ENCODE data around the gene SLC12A2.

SLC12A2 gene

GRCh38 chr5:128062172-128062746 lies 21.3 kb upstream of the SLC12A2 start:
- Histone ChIP-seq H3K27ac (ENCODE audit: low read length) (no peak overlapping the region), H4K20me1 (ENCODE audit: insufficient read depth, low read length) (no peaks in the 10 kb centered on the region), H3K79me2 (ENCODE audit: low read length) (no peaks in the 10 kb centered on the region), H3K4me3 (ENCODE audit: low read length) (no peak overlapping the region), H3K4me1 (ENCODE audit: low read length) (no peaks in the 10 kb centered on the region), H3K9me3 (ENCODE audit: insufficient read depth, low read length) (no peaks in the 10 kb centered on the region), H3K36me3 (replicated peaks; ENCODE audit: low read depth, low read length) (peaks cover 3% of the 10 kb centered on the region), H3K27me3 (ENCODE audit: low read depth, low read length) (no peaks in the 10 kb centered on the region), H3K9ac (ENCODE audit: low read length) (no peak overlapping the region), H2AFZ (ENCODE audit: low read depth, low read length) (no peak overlapping the region), H3K4me2 (ENCODE audit: low read length) (no peak overlapping the region)
- TF ChIP-seq CTCF (IDR thresholded peaks at IDR 0.05; ENCODE audit: low read depth, low read length) (no peak), EZH2phosphoT487 (IDR thresholded peaks at IDR 0.05; ENCODE audit: low read depth) (no peak)

- Histone ChIP-seq H3K27me3 (ENCODE audit: low read depth, low read length) (no peaks in the 10 kb centered on the region), H3K4me2 (ENCODE audit: low read length) (no peak overlapping the region), H3K36me3 (replicated peaks; ENCODE audit: low read depth, low read length) (peaks cover 4% of the 10 kb centered on the region), H4K20me1 (ENCODE audit: insufficient read depth, low read length) (no peaks in the 10 kb centered on the region), H3K4me3 (ENCODE audit: low read length) (no peak overlapping the region), H3K9me3 (ENCODE audit: insufficient read depth, low read length) (no peaks in the 10 kb centered on the region), H3K27ac (ENCODE audit: low read length) (no peak overlapping the region), H3K9ac (ENCODE audit: low read length) (no peak overlapping the region), H3K4me1 (ENCODE audit: low read length) (peaks cover 6% of the 10 kb centered on the region), H3K79me2 (ENCODE audit: low read length) (peaks cover 3% of the 10 kb centered on the region; the same call in 1 of the 2 replicates), H2AFZ (ENCODE audit: low read depth, low read length) (no peak overlapping the region)
- no peak for TF ChIP-seq EZH2phosphoT487 (IDR thresholded peaks at IDR 0.05; ENCODE audit: low read depth)
- no peak for TF ChIP-seq CTCF (IDR thresholded peaks at IDR 0.05; ENCODE audit: low read depth, low read length)
Measured at GRCh38 chr5:128074171-128074570, 9.4 kb upstream of the SLC12A2 start.

- TF ChIP-seq EZH2phosphoT487 (IDR thresholded peaks at IDR 0.05; ENCODE audit: low read depth) (no peak), CTCF (IDR thresholded peaks at IDR 0.05; ENCODE audit: low read depth, low read length) (no peak)
- H4K20me1 ChIP-seq (ENCODE audit: insufficient read depth, low read length): no peaks in the 10 kb centered on the region
- no peak overlapping the region for H3K27ac ChIP-seq (ENCODE audit: low read length)
- H2AFZ ChIP-seq (ENCODE audit: low read depth, low read length): no peak overlapping the region
- H3K9ac ChIP-seq (ENCODE audit: low read length): no peak overlapping the region
- no peaks in the 10 kb centered on the region for H3K9me3 ChIP-seq (ENCODE audit: insufficient read depth, low read length)
- H3K4me2 ChIP-seq (ENCODE audit: low read length): no peak overlapping the region
- H3K27me3 ChIP-seq (ENCODE audit: low read depth, low read length): no peaks in the 10 kb centered on the region
- H3K36me3 ChIP-seq (replicated peaks; ENCODE audit: low read depth, low read length): peaks cover 4% of the 10 kb centered on the region
- peaks cover 6% of the 10 kb centered on the region for H3K79me2 ChIP-seq (ENCODE audit: low read length)
- peaks cover 7% of the 10 kb centered on the region for H3K4me1 ChIP-seq (ENCODE audit: low read length)
- H3K4me3 ChIP-seq (ENCODE audit: low read length): no peak overlapping the region
Measured at GRCh38 chr5:128074953-128075352, 8.6 kb upstream of the SLC12A2 start.

- Histone ChIP-seq H3K27me3 (ENCODE audit: low read depth, low read length) (no peaks in the 10 kb centered on the region), H4K20me1 (ENCODE audit: insufficient read depth, low read length) (no peaks in the 10 kb centered on the region), H3K9ac (ENCODE audit: low read length) (no peak overlapping the region), H3K79me2 (ENCODE audit: low read length) (peaks cover 30% of the 10 kb centered on the region), H3K27ac (ENCODE audit: low read length) (no peak overlapping the region), H2AFZ (ENCODE audit: low read depth, low read length) (no peak overlapping the region), H3K4me3 (ENCODE audit: low read length) (no peak overlapping the region), H3K9me3 (ENCODE audit: insufficient read depth, low read length) (no peaks in the 10 kb centered on the region), H3K36me3 (replicated peaks; ENCODE audit: low read depth, low read length) (peaks cover 10% of the 10 kb centered on the region), H3K4me1 (ENCODE audit: low read length) (peaks cover 20% of the 10 kb centered on the region), H3K4me2 (ENCODE audit: low read length) (no peak overlapping the region)
- TF ChIP-seq EZH2phosphoT487 (IDR thresholded peaks at IDR 0.05; ENCODE audit: low read depth) (no peak), CTCF (IDR thresholded peaks at IDR 0.05; ENCODE audit: low read depth, low read length) (no peak)
Measured at GRCh38 chr5:128077526-128077925, 6.0 kb upstream of the SLC12A2 start.
